Left ventricle myocardium inferior (tissue), 1 donor: Measurements from ENCODE around the gene ESPNL. TPM values are rescaled to one million over a fixed set of nuclear protein-coding genes. Genes with fewer than 3 reads are reported as not detected.
"Not testable (repeated sequence)": the region's sequence is repeated elsewhere in the genome, so short reads cannot be mapped to it uniquely, and the experiment has no call there.

Experiments used
- DNase-seq: peaks from one replicate; pipeline ENCODE4 v3.0.0-alpha.2; 2020
- H3K27ac ChIP-seq: fragments of 200-600 bp; replicated peaks from 2 replicates; pipeline ENCODE4 v1.8.0; 2021
- H3K27me3 ChIP-seq: fragments of 200-600 bp; 2 replicates; pipeline ENCODE4 v1.8.0; 2021; ENCODE audit warnings: low read depth
- H3K36me3 ChIP-seq: fragments of 200-600 bp; 2 replicates; pipeline ENCODE4 v1.8.0; 2021
- H3K4me1 ChIP-seq: fragments of 200-600 bp; 2 replicates; pipeline ENCODE4 v1.8.0; 2021
- H3K4me3 ChIP-seq: fragments of 200-600 bp; 2 replicates; pipeline ENCODE4 v1.8.0; 2021; ENCODE audit warnings: mild to moderate bottlenecking, moderate library complexity
- H3K9me3 ChIP-seq: fragments of 200-600 bp; replicated peaks from 2 replicates; pipeline ENCODE4 v1.8.0; 2021
- CTCF ChIP-seq: fragments of 200-600 bp; IDR thresholded peaks from 2 replicates; pipeline ENCODE4 v1.8.0; 2021; ENCODE audit warnings: antibody characterized with exemption, mild to moderate bottlenecking, borderline replicate concordance
- intact Hi-C: fragments of 100-400 bp; cut with micrococcal nuclease; formaldehyde crosslinking; loops from one replicate; pipeline ENCODE4 v1.11.0; 2022
- total RNA-seq: library from RNA; stranded (reverse); fragmentation: NEBNext Ultra II Directional; extraction: Animal tissue kit (Norgen Biotek cat#: 25700); gene quantifications from one replicate; pipeline ENCODE4 v1.2.1, GENCODE V29; 2021
- donor health status: DM: no; HTN: yes; CAD: no; lungs with severe emphysema.

ESPNL gene
- total RNA-seq, 1 donor from 2014 or later: not detected

- Histone ChIP-seq H3K9me3 (no peaks in the 10 kb centered on the region), H3K27ac (no peak overlapping the region), H3K36me3 (peaks cover 55% of the 10 kb centered on the region), H3K27me3 (no peaks in the 10 kb centered on the region), H3K4me1 (peaks cover 18% of the 10 kb centered on the region), H3K4me3 (no peak overlapping the region)
- no peak for TF ChIP-seq CTCF
- no peak for DNase-seq
- intact Hi-C loops: no loop called here
These were observed 34.9 kb upstream of the ESPNL start for GRCh38 chr2:238065071-238065846.

GRCh38 chr2:238066218-238066617 is 33.9 kb upstream of the ESPNL start:
- H3K4me1 ChIP-seq: peaks cover 12% of the 10 kb centered on the region
- H3K27me3 ChIP-seq: no peaks in the 10 kb centered on the region
- H3K36me3 ChIP-seq: peaks cover 62% of the 10 kb centered on the region
- H3K27ac ChIP-seq: no peak overlapping the region
- no peak for DNase-seq
- H3K4me3 ChIP-seq: no peak overlapping the region
- no peak for TF ChIP-seq CTCF
- intact Hi-C loops: no loop called here
- H3K9me3 ChIP-seq: no peaks in the 10 kb centered on the region

- H3K27ac ChIP-seq, H3K4me3 ChIP-seq, H3K4me1 ChIP-seq, H3K9me3 ChIP-seq, intact Hi-C loops, DNase-seq, H3K27me3 ChIP-seq: not testable (repeated sequence)
- H3K36me3 ChIP-seq: peaks cover 67% of the 10 kb centered on the region
These were observed 33.4 kb upstream of the ESPNL start for GRCh38 chr2:238066718-238067117.

- no peaks in the 10 kb centered on the region for H3K4me1 ChIP-seq
- DNase-seq: no peak
- H3K36me3 ChIP-seq: peaks cover 78% of the 10 kb centered on the region
- H3K4me3 ChIP-seq: no peak overlapping the region
- H3K27me3 ChIP-seq: no peaks in the 10 kb centered on the region
- intact Hi-C loops: no loop called here
- H3K27ac ChIP-seq: no peak overlapping the region
- no peak for TF ChIP-seq CTCF
- peaks cover 7% of the 10 kb centered on the region for H3K9me3 ChIP-seq
These were observed 32.2 kb upstream of the ESPNL start for GRCh38 chr2:238067939-238068338.

GRCh38 chr2:238069021-238069709 is 31.0 kb upstream of the ESPNL start:
- H3K36me3 ChIP-seq: peaks cover 83% of the 10 kb centered on the region
- no peak for DNase-seq
- H3K9me3 ChIP-seq: peaks cover 13% of the 10 kb centered on the region
- intact Hi-C loops: no loop called here
- H3K4me3 ChIP-seq: no peak overlapping the region
- no peaks in the 10 kb centered on the region for H3K4me1 ChIP-seq
- no peak overlapping the region for H3K27ac ChIP-seq
- no peaks in the 10 kb centered on the region for H3K27me3 ChIP-seq
- no peak for TF ChIP-seq CTCF

- TF ChIP-seq CTCF: no peak
- Histone ChIP-seq H3K36me3 (peaks cover 76% of the 10 kb centered on the region), H3K4me3 (no peak overlapping the region), H3K9me3 (peaks cover 13% of the 10 kb centered on the region), H3K4me1 (no peaks in the 10 kb centered on the region), H3K27ac (no peak overlapping the region), H3K27me3 (no peaks in the 10 kb centered on the region)
- no peak for DNase-seq
- intact Hi-C loops: no loop called here
These were observed 30.3 kb upstream of the ESPNL start for GRCh38 chr2:238069877-238070276.
